Measurements from ENCODE around the gene HELZ. TPM values are rescaled to one million over a fixed set of nuclear protein-coding genes. Genes with fewer than 3 reads are reported as not detected.
"Not testable (repeated sequence)": the region's sequence is repeated elsewhere in the genome, so short reads cannot be mapped to it uniquely, and the experiment has no call there.

Gene HELZ
- total and polyA plus RNA-seq, 2 donors from 2014 or later = 2.8 to 58.8 TPM

GRCh38 chr17:67098006-67098405, 147.0 kb downstream of the HELZ start:
- DNase-seq (no peak), FAIRE-seq (no peak)
- Histone ChIP-seq H3K9ac (ENCODE audit: low read length in 3 of 3) (no peak overlapping the region), H3K9me3 (ENCODE audit: control insufficient read depth in 2 of 3, insufficient read depth in 1 of 3, low read length in 3 of 3) (no peaks in the 10 kb centered on the region), H3K27ac (ENCODE audit: low read depth in 2 of 2, low read length in 2 of 2) (no peak overlapping the region), H3K4me1 (ENCODE audit: control insufficient read depth in 2 of 3, insufficient read depth in 2 of 3, low read depth in 1 of 3, low read length in 3 of 3) (no peaks in the 10 kb centered on the region), H3K27me3 (ENCODE audit: control insufficient read depth, insufficient read depth, low read length) (no peaks in the 10 kb centered on the region), H3K4me3 (ENCODE audit: low read length in 3 of 3) (no peak overlapping the region), H3K36me3 (ENCODE audit: control insufficient read depth in 2 of 3, insufficient read depth in 3 of 3, low read length in 3 of 3) (no peaks in the 10 kb centered on the region)
- intact Hi-C loops (cut with DNase I) = no loop called here
- no peak for TF ChIP-seq CTCF (IDR thresholded peaks at IDR 0.05; ENCODE audit: borderline replicate concordance, extremely low read depth, insufficient read depth)

GRCh38 chr17:67096609-67097008, 148.4 kb downstream of the HELZ start:
- no peaks in the 10 kb centered on the region for H3K36me3 ChIP-seq (ENCODE audit: control insufficient read depth in 2 of 3, insufficient read depth in 3 of 3, low read length in 3 of 3)
- H3K9ac ChIP-seq (ENCODE audit: low read length in 3 of 3) = no peak overlapping the region
- no peaks in the 10 kb centered on the region for H3K4me1 ChIP-seq (ENCODE audit: control insufficient read depth in 2 of 3, insufficient read depth in 2 of 3, low read depth in 1 of 3, low read length in 3 of 3)
- no peaks in the 10 kb centered on the region for H3K27me3 ChIP-seq (ENCODE audit: control insufficient read depth, insufficient read depth, low read length)
- FAIRE-seq = no peak
- intact Hi-C loops (cut with DNase I) = no loop called here
- no peaks in the 10 kb centered on the region for H3K9me3 ChIP-seq (ENCODE audit: control insufficient read depth in 2 of 3, insufficient read depth in 1 of 3, low read length in 3 of 3)
- TF ChIP-seq CTCF (IDR thresholded peaks at IDR 0.05; ENCODE audit: borderline replicate concordance, extremely low read depth, insufficient read depth) = no peak
- no peak overlapping the region for H3K4me3 ChIP-seq (ENCODE audit: low read length in 3 of 3)
- no peak overlapping the region for H3K27ac ChIP-seq (ENCODE audit: low read depth in 2 of 2, low read length in 2 of 2)
- DNase-seq = no peak

GRCh38 chr17:67095803-67096202, 149.2 kb downstream of the HELZ start:
- Histone ChIP-seq H3K4me1 (ENCODE audit: control insufficient read depth in 2 of 3, insufficient read depth in 2 of 3, low read depth in 1 of 3, low read length in 3 of 3) (no peaks in the 10 kb centered on the region), H3K9me3 (ENCODE audit: control insufficient read depth in 2 of 3, insufficient read depth in 1 of 3, low read length in 3 of 3) (no peaks in the 10 kb centered on the region), H3K4me3 (ENCODE audit: low read length in 3 of 3) (no peak overlapping the region), H3K27me3 (ENCODE audit: control insufficient read depth, insufficient read depth, low read length) (no peaks in the 10 kb centered on the region), H3K9ac (ENCODE audit: low read length in 3 of 3) (no peak overlapping the region), H3K36me3 (ENCODE audit: control insufficient read depth in 2 of 3, insufficient read depth in 3 of 3, low read length in 3 of 3) (no peaks in the 10 kb centered on the region), H3K27ac (ENCODE audit: low read depth in 2 of 2, low read length in 2 of 2) (no peak overlapping the region)
- FAIRE-seq (no peak), DNase-seq (no peak)
- TF ChIP-seq CTCF (IDR thresholded peaks at IDR 0.05; ENCODE audit: borderline replicate concordance, extremely low read depth, insufficient read depth) = no peak
- intact Hi-C loops (cut with DNase I) = no loop called here

GRCh38 chr17:67095291-67095690, 149.7 kb downstream of the HELZ start:
- H3K27me3 ChIP-seq (ENCODE audit: control insufficient read depth, insufficient read depth, low read length); H3K27ac ChIP-seq (ENCODE audit: low read depth in 2 of 2, low read length in 2 of 2); H3K9me3 ChIP-seq (ENCODE audit: control insufficient read depth in 2 of 3, insufficient read depth in 1 of 3, low read length in 3 of 3); H3K9ac ChIP-seq (ENCODE audit: low read length in 3 of 3); H3K36me3 ChIP-seq (ENCODE audit: control insufficient read depth in 2 of 3, insufficient read depth in 3 of 3, low read length in 3 of 3); intact Hi-C loops (cut with DNase I); H3K4me1 ChIP-seq (ENCODE audit: control insufficient read depth in 2 of 3, insufficient read depth in 2 of 3, low read depth in 1 of 3, low read length in 3 of 3); DNase-seq; FAIRE-seq; H3K4me3 ChIP-seq (ENCODE audit: low read length in 3 of 3): not testable (repeated sequence)

Measured in kidney (tissue), 14 donors.